Endothelial cell of umbilical vein (primary cell): ENCODE measurements around the gene MZT2A. TPM values are rescaled to one million over a fixed set of nuclear protein-coding genes. Genes with fewer than 3 reads are reported as not detected.
"Not testable (repeated sequence)": the region's sequence is repeated elsewhere in the genome, so short reads cannot be mapped to it uniquely, and the experiment has no call there.

Source experiments
- BruUV-seq: library from RNA; stranded (reverse); fragments of 400-500 nt; replicated peaks from 2 replicates; lab custom pipeline; 2021; lab: Mats Ljungman, UMichigan
- CTCF ChIA-PET: fragments of 300-600, 350-600 bp; sonication (Branson Sonifier 250); formaldehyde crosslinking; loops from one replicate; lab custom pipeline; 2021; ENCODE audit warnings: antibody characterized with exemption, inconsistent platforms; lab: Charles Lee
- POLR2A ChIA-PET: fragments of 300-600, 350-600 bp; sonication (Branson Sonifier 250); formaldehyde crosslinking; loops from one replicate; lab custom pipeline; 2021; ENCODE audit warnings: antibody characterized with exemption, inconsistent platforms; lab: Charles Lee
- DNase-seq: peaks from one replicate; pipeline ENCODE4 v3.0.0-alpha.2; 2011; ENCODE audit warnings: low read depth, low spot score
- FAIRE-seq: peaks from 2 replicates; lab custom pipeline; 2011; peaks lifted over from hg19 to GRCh38; lab: Jason Lieb, UNC
- H2AFZ ChIP-seq: 2 replicates; pipeline ENCODE4 v1.6.0; 2012; ENCODE audit warnings: low read depth, low read length, control low read depth, inconsistent platforms
- H3K27ac ChIP-seq: 2 replicates; pipeline ENCODE4 v1.5.1; 2011; ENCODE audit warnings: low read depth, mild to moderate bottlenecking, control low read depth, low read length, moderate library complexity; ENCODE audit not compliant: insufficient read depth
- H3K27me3 ChIP-seq, 2 experiments: 2 replicates each; pipeline versions ENCODE4 v1.6.0 to v1.6.1; 2011; ENCODE audit warnings: low read length in 2 of 2, mixed read lengths in 1 of 2; ENCODE audit not compliant: control insufficient read depth in 2 of 2, insufficient read depth in 2 of 2
- H3K36me3 ChIP-seq, 2 experiments: 2 replicates in 1 of 2; 3 replicates in 1 of 2; pipeline ENCODE4 v1.5.1; 2011; ENCODE audit warnings: low read length in 2 of 2, mild to moderate bottlenecking in 1 of 2, moderate library complexity in 1 of 2; ENCODE audit not compliant: control insufficient read depth in 2 of 2, insufficient read depth in 2 of 2; ENCODE audit errors: extremely low read depth in 1 of 2
- H3K4me1 ChIP-seq: 3 replicates; pipeline ENCODE4 v1.5.1; 2011; ENCODE audit warnings: mild to moderate bottlenecking, low read length; ENCODE audit not compliant: control insufficient read depth, insufficient read depth; ENCODE audit errors: extremely low read depth
- H3K4me2 ChIP-seq: 2 replicates; pipeline ENCODE4 v1.6.1; 2011; ENCODE audit warnings: low read length, control low read depth, mixed read lengths; ENCODE audit not compliant: insufficient read depth
- H3K4me3 ChIP-seq, 3 experiments: fragments of 200-600 bp in 1 of 3; sonication (generic), shearing (Covaris generic) in 1 of 3; replicated peaks in 1 of 3; 2 replicates each; pipeline ENCODE4 v1.5.1; 2011 to 2016; ENCODE audit warnings: control low read depth in 3 of 3, low read length in 3 of 3, mild to moderate bottlenecking in 2 of 3, inconsistent platforms in 1 of 3, low read depth in 1 of 3, moderate library complexity in 1 of 3; ENCODE audit not compliant: insufficient read depth in 1 of 3
- H3K79me2 ChIP-seq: 2 replicates; pipeline ENCODE4 v1.6.0; 2012; ENCODE audit warnings: low read length, inconsistent platforms; ENCODE audit not compliant: control insufficient read depth, insufficient read depth
- H3K9ac ChIP-seq: replicated peaks from 2 replicates; pipeline ENCODE3; 2011; ENCODE audit warnings: low read length, control low read depth; ENCODE audit not compliant: insufficient read depth; ENCODE audit errors: extremely low read depth
- H3K9me1 ChIP-seq: replicated peaks from 3 replicates; pipeline ENCODE4 v1.6.0; 2011; ENCODE audit warnings: mild to moderate bottlenecking, low read length; ENCODE audit not compliant: control insufficient read depth, insufficient read depth; ENCODE audit errors: extremely low read depth
- H3K9me3 ChIP-seq: replicated peaks from 2 replicates; pipeline ENCODE4 v1.5.1; 2012; ENCODE audit warnings: low read length, inconsistent platforms; ENCODE audit not compliant: control insufficient read depth, insufficient read depth
- H4K20me1 ChIP-seq: replicated peaks from 2 replicates; pipeline ENCODE3; 2011; ENCODE audit warnings: mild to moderate bottlenecking, low read length; ENCODE audit not compliant: control insufficient read depth, insufficient read depth; ENCODE audit errors: extremely low read depth
- CTCF ChIP-seq, 2 donors: IDR thresholded peaks; 1 replicate in 1 of 2; 2 replicates in 1 of 2; pipeline ENCODE4 v1.5.1; 2011; ENCODE audit warnings: low read length in 2 of 2, mild to moderate bottlenecking in 2 of 2, moderate library complexity in 2 of 2, control low read depth in 1 of 2, inconsistent platforms in 1 of 2, low read depth in 1 of 2; ENCODE audit not compliant: insufficient read depth in 1 of 2; ENCODE audit errors: extremely low read depth in 1 of 2
- EZH2 ChIP-seq: IDR thresholded peaks from 2 replicates; pipeline ENCODE4 v1.6.1; 2012; ENCODE audit warnings: borderline replicate concordance, low read depth, mild to moderate bottlenecking, moderate library complexity, low read length, inconsistent platforms; ENCODE audit not compliant: severe bottlenecking
- FOS ChIP-seq: IDR thresholded peaks from 2 replicates; pipeline ENCODE4 v1.6.1; 2011; ENCODE audit warnings: mild to moderate bottlenecking, low read length, moderate library complexity, borderline replicate concordance; ENCODE audit not compliant: insufficient read depth
- GATA2 ChIP-seq: IDR thresholded peaks from 2 replicates; pipeline ENCODE4 v1.7.0; 2011; ENCODE audit warnings: low read depth, mild to moderate bottlenecking, moderate library complexity, mixed read lengths, low read length; ENCODE audit not compliant: insufficient read length, insufficient read depth
- JUN ChIP-seq: IDR thresholded peaks from 2 replicates; pipeline ENCODE4 v1.6.1; 2011; ENCODE audit warnings: borderline replicate concordance, low read depth; ENCODE audit not compliant: insufficient read length, insufficient read depth
- MAX ChIP-seq: IDR thresholded peaks from 2 replicates; pipeline ENCODE4 v1.6.1; 2011; ENCODE audit not compliant: insufficient read depth, insufficient read length
- MYC ChIP-seq: IDR thresholded peaks from one replicate; pipeline ENCODE4 v1.6.1; 2011; ENCODE audit warnings: mild to moderate bottlenecking, low read depth, low read length
- POLR2A ChIP-seq: IDR thresholded peaks from 2 replicates; pipeline ENCODE4 v1.6.1; 2012; ENCODE audit warnings: low read depth, mild to moderate bottlenecking, control low read depth, low read length
- POLR2AphosphoS5 ChIP-seq: IDR thresholded peaks from 2 replicates; pipeline ENCODE4 v1.6.1; 2012; ENCODE audit warnings: low read depth, mild to moderate bottlenecking, control low read depth, low read length, moderate library complexity; ENCODE audit not compliant: insufficient read depth
- dilution Hi-C: fragments of 300-500 bp; cut with MboI; formaldehyde crosslinking; loops from one replicate; pipeline ENCODE4 v1.15.0; 2019; ENCODE audit warnings: low sequenced_read_pairs; ENCODE audit not compliant: extremely low pct_ligation_motif_present
- intact Hi-C: fragments of 100-400 bp; cut with micrococcal nuclease; formaldehyde crosslinking; loops from one replicate; pipeline ENCODE4 v1.10.0; 2022
- polyA plus RNA-seq, 4 experiments: library from polyadenylated mRNA; depleted of rRNA in 3 of 4; stranded (reverse) in 3 of 4; unstranded in 1 of 4; fragments of >200 nt; gene quantifications; 2 replicates each; pipeline versions ENCODE4 v1.2.1 to v1.2.3, GENCODE V29; 2011 to 2012; ENCODE audit warnings: missing spikeins in 1 of 4
- total RNA-seq: library from RNA; stranded (reverse); gene quantifications from 2 replicates; pipeline ENCODE4 v1.2.3, GENCODE V29; 2021

The MZT2A gene
- total and polyA plus RNA-seq, 2 donors (not counting 3 experiments of a cell fraction or from before 2014, with no cell fraction given) = 117 to 170 TPM

- H4K20me1 ChIP-seq, dilution Hi-C loops, CTCF ChIA-PET, H3K9me1 ChIP-seq, H3K27ac ChIP-seq, H3K9me3 ChIP-seq, POLR2A ChIA-PET, H3K27me3 ChIP-seq, H3K36me3 ChIP-seq: not testable (repeated sequence)
- Histone ChIP-seq H3K4me2 (peak overlapping the region; percentile 60), H3K4me3 (peak overlapping the region; percentile 31 to 73 (median 38)), H3K79me2 (peaks cover 50% of the 10 kb centered on the region), H3K4me1 (peaks cover 11% of the 10 kb centered on the region), H3K9ac (peak overlapping the region; percentile 51), H2AFZ (peak overlapping the region; percentile 77)
- FAIRE-seq = peak; percentile 74
- DNase-seq = peak; percentile 3
- BruUV-seq = TSS peak; percentile 25
- intact Hi-C loops = loop anchor here (5.0 kb wide), 2 partner anchors 36 to 384 kb away; partner anchors contain the start of genes CCDC74A and PLEKHB2
These were observed 1.4 kb downstream of the MZT2A start for GRCh38 chr2:131490616-131491468.

GRCh38 chr2:131488306-131489205 lies 3.6 kb downstream of the MZT2A start:
- no TSS peak for BruUV-seq
- Histone ChIP-seq H2AFZ (no peak overlapping the region), H3K4me3 (no peak overlapping the region), H3K36me3 (peaks cover 0 to 2% of the 10 kb centered on the region in 2 experiments), H3K79me2 (peaks cover 27% of the 10 kb centered on the region), H3K9ac (no peak overlapping the region), H3K9me1 (no peaks in the 10 kb centered on the region), H3K4me2 (no peak overlapping the region), H3K27me3 (no peaks in the 10 kb centered on the region), H3K9me3 (no peaks in the 10 kb centered on the region), H3K27ac (no peak overlapping the region), H3K4me1 (no peaks in the 10 kb centered on the region), H4K20me1 (no peaks in the 10 kb centered on the region)
- intact Hi-C loops (no loop called here), dilution Hi-C loops (no loop called here)
- POLR2A ChIA-PET = interaction anchor here (0.7 kb wide), 1 partner anchor 1303 kb away, joined by 3 read pairs; no protein-coding TSS in a partner anchor
- CTCF ChIA-PET = interaction anchor here (0.7 to 1.1 kb wide), 3 partner anchors 335 to 1303 kb away, joined by 3 to 4 read pairs (median 3); a partner anchor contains a TSS
- no peak for TF ChIP-seq MYC
- no peak for TF ChIP-seq EZH2
- TF ChIP-seq JUN = no peak
- TF ChIP-seq CTCF (IDR thresholded peaks at IDR 0.05; ENCODE audit: extremely low read depth in 1 of 2, insufficient read depth in 1 of 2, low read depth in 1 of 2, low read length in 2 of 2) = no peak
- no peak for TF ChIP-seq GATA2
- no peak for TF ChIP-seq POLR2AphosphoS5
- no peak for TF ChIP-seq MAX
- no peak for TF ChIP-seq FOS
- no peak for TF ChIP-seq POLR2A
- no peak for DNase-seq
- FAIRE-seq = no peak
